Lung (tissue), 12 donors: ENCODE data around the gene CMTM7. TPM values are rescaled to one million over a fixed set of nuclear protein-coding genes. Genes with fewer than 3 reads are reported as not detected.

Source experiments
- ATAC-seq: fragments of 200-7000 bp; cut with Tn5 transposase; one replicate; pipeline ENCODE4 v1.9.1; 2020; ENCODE audit warnings: moderate number of reproducible peaks; ENCODE audit not compliant: insufficient read depth, low FRiP score
- DNase-seq, 3 donors: peaks; one replicate each; pipeline ENCODE4 v3.0.0-alpha.2; 2013 to 2017
- H3K27ac ChIP-seq, 2 donors: one replicate each; pipeline ENCODE4 v1.5.1; 2013; ENCODE audit warnings: mild to moderate bottlenecking in 2 of 2, moderate library complexity in 2 of 2, control low read depth in 1 of 2, inconsistent platforms in 1 of 2, low read depth in 1 of 2, low read length in 1 of 2
- H3K27me3 ChIP-seq, 3 donors: one replicate each; pipeline ENCODE4 v1.5.1; 2013; ENCODE audit warnings: low read length in 2 of 3; ENCODE audit not compliant: control insufficient read depth in 3 of 3, insufficient read depth in 3 of 3
- H3K36me3 ChIP-seq, 4 donors: one replicate each; pipeline ENCODE4 v1.5.1; 2013; ENCODE audit warnings: low read length in 4 of 4, mild to moderate bottlenecking in 1 of 4, moderate library complexity in 1 of 4; ENCODE audit not compliant: control insufficient read depth in 4 of 4, insufficient read depth in 4 of 4
- H3K4me1 ChIP-seq, 5 donors: one replicate each; pipeline ENCODE4 v1.5.1; 2013; ENCODE audit warnings: low read length in 5 of 5, mild to moderate bottlenecking in 2 of 5, moderate library complexity in 1 of 5; ENCODE audit not compliant: control insufficient read depth in 5 of 5, insufficient read depth in 5 of 5
- H3K4me3 ChIP-seq: one replicate; pipeline ENCODE4 v1.5.1; 2013; ENCODE audit warnings: mild to moderate bottlenecking, control low read depth, moderate library complexity
- H3K9ac ChIP-seq, 2 donors: one replicate each; pipeline ENCODE4 v1.5.1; 2013; ENCODE audit warnings: low read length in 2 of 2, control low read depth in 1 of 2; ENCODE audit not compliant: insufficient read depth in 1 of 2
- H3K9me3 ChIP-seq, 4 donors: one replicate each; pipeline ENCODE4 v1.5.1; 2013; ENCODE audit warnings: low read length in 3 of 4, mild to moderate bottlenecking in 1 of 4, moderate library complexity in 1 of 4; ENCODE audit not compliant: control insufficient read depth in 4 of 4, insufficient read depth in 3 of 4
- CTCF ChIP-seq: IDR thresholded peaks from 2 replicates; pipeline ENCODE4 v1.5.1; 2012; ENCODE audit warnings: mild to moderate bottlenecking; ENCODE audit errors: control extremely low read depth, extremely low read depth
- WGBS, 2 donors: extraction: QIAGEN DNeasy Blood & Tissue Kit; methylation state at CpG; one replicate each; pipeline ENCODE4 v1.1.7; 2013; 5-methylcytosine and 5-hydroxymethylcytosine counted together
- polyA plus RNA-seq, 2 donors: library from polyadenylated mRNA; stranded (reverse); fragments of 200-250 nt; gene quantifications; one replicate each; pipeline ENCODE4 v1.2.1, GENCODE V29; 2013
- total RNA-seq, 2 donors: library from RNA; depleted of rRNA in 1 of 2; stranded (reverse); fragments of >200 nt in 1 of 2; gene quantifications; one replicate each; pipeline ENCODE4 v1.2.1, GENCODE V29; 2014 to 2021
- donor health status: control.
- donor health status: control.
- donor health status: Bipolar disorder and iron deficiency.
- donor health status: healthy.
- donor health status: DM: yes; HTN: yes; CAD: no.

Gene CMTM7
- total and polyA plus RNA-seq, 4 donors: 33.1 to 46.8 (median 43.8) TPM

GRCh38 chr3:32359766-32360492 lies 31.7 kb upstream of the CMTM7 start:
- no peak for ATAC-seq
- WGBS, 2 donors: 91 to 94% methylated on average over 5 of the region's 5 CpGs
- Histone ChIP-seq H3K4me1 (peaks cover 0 to 9% (median under 1%) of the 10 kb centered on the region in 5 donors), H3K9me3 (no peaks in the 10 kb centered on the region), H3K27ac (no peak overlapping the region), H3K36me3 (peaks cover 0 to 9% (median 2%) of the 10 kb centered on the region in 4 donors), H3K9ac (no peak overlapping the region), H3K27me3 (no peaks in the 10 kb centered on the region), H3K4me3 (no peak overlapping the region)
- DNase-seq: no peak
- TF ChIP-seq CTCF: no peak

- ATAC-seq: no peak
- TF ChIP-seq CTCF: no peak
Measured at GRCh38 chr3:32360493-32360827, 31.2 kb upstream of the CMTM7 start.

GRCh38 chr3:32366638-32367397 lies 24.8 kb upstream of the CMTM7 start:
- H3K27ac ChIP-seq: no peak overlapping the region
- H3K27me3 ChIP-seq: no peaks in the 10 kb centered on the region
- no peak for TF ChIP-seq CTCF
- no peak overlapping the region for H3K4me3 ChIP-seq
- ATAC-seq (no peak), DNase-seq (no peak)
- peaks cover 0 to 18% (median 2%) of the 10 kb centered on the region in 5 donors for H3K4me1 ChIP-seq
- 64 to 74% methylated on average over 6 of the region's 6 CpGs for WGBS, 2 donors
- H3K9ac ChIP-seq: no peak overlapping the region
- peaks cover 0 to 10% (median 2%) of the 10 kb centered on the region in 4 donors for H3K36me3 ChIP-seq
- no peaks in the 10 kb centered on the region for H3K9me3 ChIP-seq

More at GRCh38 chr3:32360493-32360827, 31.2 kb upstream of the CMTM7 start:
- Histone ChIP-seq H3K27me3 (no peaks in the 10 kb centered on the region), H3K4me1 (peaks cover 0 to 8% (median 0%) of the 10 kb centered on the region in 5 donors), H3K27ac (no peak overlapping the region), H3K9ac (no peak overlapping the region), H3K4me3 (no peak overlapping the region), H3K36me3 (peaks cover 0 to 9% (median 2%) of the 10 kb centered on the region in 4 donors), H3K9me3 (no peaks in the 10 kb centered on the region)
- no peak for DNase-seq
- 73 to 82% methylated on average over 4 of the region's 4 CpGs for WGBS, 2 donors
